ENCODE results near the gene SLC25A34. TPM values are rescaled to one million over a fixed set of nuclear protein-coding genes. Genes with fewer than 3 reads are reported as not detected.

The SLC25A34 gene
- total RNA-seq, 2 experiments from 2014 or later = 0.56 to 0.81 TPM

DNA sequence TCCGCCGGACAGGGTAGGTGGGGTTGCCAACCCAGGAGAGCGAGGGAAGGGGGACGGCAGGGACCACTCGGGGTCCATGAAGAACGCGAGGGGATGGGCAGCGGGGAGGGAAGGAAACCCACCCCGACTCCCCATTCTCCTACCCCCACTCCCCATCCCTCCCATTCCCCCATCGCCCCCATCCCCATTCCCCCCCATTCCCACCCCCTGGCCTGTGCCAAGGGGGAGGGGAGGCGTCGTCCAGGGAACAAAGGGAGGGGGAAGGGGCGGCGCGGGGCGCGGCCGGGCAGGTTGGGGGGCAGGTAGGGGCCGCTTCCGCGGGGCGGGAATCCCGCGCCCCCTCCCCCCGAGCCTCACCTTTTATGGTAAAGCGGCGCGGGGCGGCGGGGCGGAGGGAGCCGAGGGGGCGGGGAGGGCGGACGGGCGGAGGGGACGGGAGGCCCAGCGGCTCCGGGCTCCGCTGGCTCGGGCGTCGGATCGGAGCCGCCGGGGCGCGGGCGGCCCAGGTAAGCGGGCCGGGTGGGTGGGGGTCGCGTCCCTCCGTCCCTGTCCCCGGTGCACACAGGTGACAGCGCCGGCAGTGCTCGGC is 22.4 kb downstream of the SLC25A34 start, which contains the start of gene FBLIM1:
Gene FBLIM1, plus strand, starts transcription at position 453 of the 589 bp plus-strand sequence. CDS start 6,189 bp downstream, outside the sequence.
- ChIA-PET POLR2A (no interaction called here), CTCF (no interaction called here)
- ATAC-seq = peak; percentile 31
- no peak for TF ChIP-seq CTCF (IDR thresholded peaks at IDR 0.05)
- Mint-ChIP-seq H3K4me1 (ENCODE audit: low read depth) (peaks cover 10% of the 10 kb centered on the region), H3K27ac (no peak within 1 kb of the TSS), H3K36me3 (ENCODE audit: low read depth) (no peaks in the 10 kb centered on the region), H3K4me3 (no peak within 1 kb of the TSS), H3K27me3 (peaks cover 46% of the 10 kb centered on the region), H3K9me3 (no peaks in the 10 kb centered on the region)
- no peak for DNase-seq
- intact Hi-C loops (cut with micrococcal nuclease) = no loop called here

DNA sequence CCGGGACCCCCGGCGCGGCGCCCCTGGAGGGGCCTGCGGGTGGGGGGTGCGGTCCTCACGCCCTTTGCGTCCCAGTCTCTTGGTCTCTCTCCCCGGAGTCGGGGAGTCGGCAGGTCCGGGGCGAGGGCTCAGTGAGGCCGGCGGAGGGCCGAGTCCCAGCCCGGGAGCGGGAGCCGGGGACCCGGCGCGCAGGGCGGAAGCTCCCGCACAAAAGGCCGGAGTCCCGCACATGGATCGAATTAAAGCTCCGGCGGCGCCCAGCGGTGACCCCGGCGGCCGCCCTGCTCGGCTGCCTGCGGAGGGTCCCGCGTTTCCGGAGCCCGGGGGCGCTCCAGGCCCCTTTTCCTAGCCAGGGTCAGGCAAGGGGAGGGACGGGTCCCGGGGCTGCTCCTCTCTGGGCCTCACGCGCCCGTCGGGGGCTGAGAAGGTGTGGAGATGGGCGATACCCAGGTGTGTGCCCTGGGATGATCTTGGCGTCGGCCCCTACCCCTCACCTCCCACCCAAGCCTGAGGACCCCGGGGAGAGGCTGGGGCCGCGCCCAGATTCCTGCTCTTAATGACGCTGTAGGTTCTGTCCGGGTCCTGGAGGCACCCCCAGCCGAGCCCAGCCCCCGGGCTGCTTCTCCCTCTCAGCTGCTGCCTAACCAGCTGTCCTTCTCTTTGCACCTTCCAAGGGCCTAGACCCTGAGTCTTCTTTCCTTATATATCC is 23.0 kb downstream of the SLC25A34 start:
- no peaks in the 10 kb centered on the region for H3K9me3 Mint-ChIP-seq
- no peak overlapping the region for H3K27ac Mint-ChIP-seq
- ATAC-seq (peak; percentile 11), DNase-seq (no peak)
- no peak for TF ChIP-seq CTCF (IDR thresholded peaks at IDR 0.05)
- no peak overlapping the region for H3K4me3 Mint-ChIP-seq
- H3K4me1 Mint-ChIP-seq (ENCODE audit: low read depth) = peaks cover 10% of the 10 kb centered on the region
- CTCF ChIA-PET = no interaction called here
- H3K36me3 Mint-ChIP-seq (ENCODE audit: low read depth) = no peaks in the 10 kb centered on the region
- POLR2A ChIA-PET = no interaction called here
- intact Hi-C loops (cut with micrococcal nuclease) = no loop called here
- peaks cover 46% of the 10 kb centered on the region for H3K27me3 Mint-ChIP-seq

DNA sequence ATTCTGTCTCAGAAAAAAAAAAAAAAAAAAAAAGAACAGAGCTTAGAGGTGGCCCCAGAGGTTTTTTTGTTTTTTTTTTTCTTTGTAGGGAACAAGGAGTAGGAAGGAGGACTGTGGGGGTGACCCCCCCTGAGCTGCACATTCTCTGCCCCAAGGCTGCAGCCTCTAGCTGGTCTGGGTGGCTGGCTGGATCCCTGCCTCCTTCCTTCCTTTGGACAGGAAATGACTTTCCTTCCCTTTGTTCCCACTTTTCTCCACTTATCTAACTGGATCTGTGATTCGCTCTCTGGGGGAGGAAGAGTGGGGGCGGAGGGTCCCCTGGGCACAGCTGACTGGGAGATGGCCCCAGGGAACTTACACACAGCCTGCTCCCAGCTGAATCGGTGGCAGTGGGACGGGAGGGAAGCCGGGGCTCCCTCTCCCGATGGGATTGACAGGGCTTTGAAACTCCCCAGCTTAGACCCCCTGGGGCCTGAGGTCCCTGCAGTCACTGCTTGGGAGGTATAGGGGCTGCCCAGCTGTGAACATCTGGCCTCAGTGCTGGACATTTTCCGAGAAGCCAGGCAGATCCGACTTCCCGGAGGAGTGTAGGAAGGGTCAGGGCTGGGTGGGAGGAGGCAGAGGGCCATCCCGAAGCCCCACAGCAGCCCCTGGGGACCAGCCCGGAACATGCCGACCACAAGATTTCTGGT is 24.6 kb downstream of the SLC25A34 start:
- Mint-ChIP-seq H3K27ac (no peak overlapping the region), H3K9me3 (no peaks in the 10 kb centered on the region), H3K36me3 (ENCODE audit: low read depth) (no peaks in the 10 kb centered on the region), H3K27me3 (peaks cover 42% of the 10 kb centered on the region), H3K4me1 (ENCODE audit: low read depth) (peaks cover 10% of the 10 kb centered on the region), H3K4me3 (no peak overlapping the region)
- DNase-seq = no peak
- TF ChIP-seq CTCF (IDR thresholded peaks at IDR 0.05) = no peak
- CTCF ChIA-PET = no interaction called here
- POLR2A ChIA-PET = no interaction called here
- ATAC-seq = no peak
- intact Hi-C loops (cut with micrococcal nuclease) = no loop called here

GRCh38 chr1:15761366-15762128 is 25.5 kb downstream of the SLC25A34 start:
- Mint-ChIP-seq H3K4me3 (no peak overlapping the region), H3K4me1 (ENCODE audit: low read depth) (peaks cover 5% of the 10 kb centered on the region), H3K27ac (no peak overlapping the region), H3K9me3 (no peaks in the 10 kb centered on the region), H3K36me3 (ENCODE audit: low read depth) (no peaks in the 10 kb centered on the region), H3K27me3 (peaks cover 37% of the 10 kb centered on the region)
- ATAC-seq = no peak
- no peak for DNase-seq
- POLR2A ChIA-PET = no interaction called here
- no peak for TF ChIP-seq CTCF (IDR thresholded peaks at IDR 0.05)
- CTCF ChIA-PET = interaction anchor here (1.0 to 1.3 kb wide), 2 partner anchors 30 to 54 kb away, joined by 3 to 4 read pairs; no protein-coding TSS in a partner anchor
- intact Hi-C loops (cut with micrococcal nuclease) = no loop called here
